HepG2 (cell line): ENCODE results near the gene BICDL2.
"Not testable (repeated sequence)": the region's sequence is repeated elsewhere in the genome, so short reads cannot be mapped to it uniquely, and the experiment has no call there.

Source experiments
- POLR2A ChIP-seq, 2 experiments: IDR thresholded peaks; 2 replicates each; pipeline ENCODE4 v1.6.1; 2011; ENCODE audit warnings: low read depth in 2 of 2, low read length in 2 of 2, mild to moderate bottlenecking in 1 of 2, moderate library complexity in 1 of 2; ENCODE audit not compliant: insufficient read depth in 1 of 2
- SRF ChIP-seq: IDR thresholded peaks from 2 replicates; pipeline ENCODE4 v1.6.1; 2011; ENCODE audit warnings: mild to moderate bottlenecking, low read depth, low read length, moderate library complexity

- not testable (repeated sequence) for TF ChIP-seq POLR2A (IDR thresholded peaks at IDR 0.05; ENCODE audit: insufficient read depth in 1 of 2, low read depth in 2 of 2, low read length in 2 of 2); SRF
These were observed 16.0 kb upstream of the BICDL2 start for GRCh38 chr16:3052571-3053329.
